Dedifferentiated amniotic fluid mesenchymal stem cell (primary cell): ENCODE data around the gene AQP12A.
"Not testable (repeated sequence)": the region's sequence is repeated elsewhere in the genome, so short reads cannot be mapped to it uniquely, and the experiment has no call there.

Experiments used
- DNase-seq: peaks from one replicate; pipeline ENCODE4 v3.0.0-alpha.2; 2016; ENCODE audit errors: extremely low spot score

Gene AQP12A

DNA sequence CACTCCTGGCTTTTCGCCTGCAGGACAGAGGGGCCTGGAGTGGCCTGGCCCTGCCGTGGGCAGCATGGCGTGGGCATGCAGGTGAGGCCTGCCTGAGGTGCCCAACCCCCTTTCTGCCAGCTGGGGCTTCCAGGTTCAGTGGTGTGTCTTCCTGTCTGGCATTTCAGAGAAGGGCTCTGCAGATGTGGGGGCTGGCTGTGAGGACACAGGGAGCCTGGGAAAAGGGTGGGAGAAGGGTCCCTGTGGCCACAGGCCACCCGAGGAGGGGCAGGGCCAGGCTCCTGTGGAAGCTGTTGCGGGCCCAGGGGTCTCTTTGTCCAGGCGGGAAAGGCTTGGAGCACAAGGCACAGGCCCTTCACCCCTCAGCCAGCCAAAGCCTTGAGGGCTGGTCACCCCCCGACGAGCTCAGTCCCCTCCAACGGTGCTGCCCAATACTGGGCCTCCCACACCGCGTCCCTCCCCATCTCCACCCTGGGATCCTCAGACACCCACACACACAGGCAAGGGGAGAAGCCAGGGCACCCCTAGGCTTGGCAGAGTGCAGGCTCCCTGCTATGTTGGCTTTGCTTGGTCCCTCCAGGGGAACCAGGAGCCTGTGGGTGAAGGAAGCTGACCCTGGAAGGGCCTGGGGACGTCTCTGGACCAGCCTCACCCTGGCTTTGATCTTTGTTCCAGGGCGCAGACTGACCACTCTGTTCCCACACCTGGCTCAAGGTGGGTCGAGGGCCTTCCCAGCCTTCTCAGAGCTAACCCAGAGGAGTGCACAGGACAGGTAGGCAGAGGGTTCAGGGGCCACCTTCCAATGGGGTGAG is 3.7 kb upstream of the AQP12A start:
- DNase-seq = no peak

- DNase-seq = no peak
Observed at GRCh38 chr2:240688553-240688919, 3.1 kb upstream of the AQP12A start.

DNA sequence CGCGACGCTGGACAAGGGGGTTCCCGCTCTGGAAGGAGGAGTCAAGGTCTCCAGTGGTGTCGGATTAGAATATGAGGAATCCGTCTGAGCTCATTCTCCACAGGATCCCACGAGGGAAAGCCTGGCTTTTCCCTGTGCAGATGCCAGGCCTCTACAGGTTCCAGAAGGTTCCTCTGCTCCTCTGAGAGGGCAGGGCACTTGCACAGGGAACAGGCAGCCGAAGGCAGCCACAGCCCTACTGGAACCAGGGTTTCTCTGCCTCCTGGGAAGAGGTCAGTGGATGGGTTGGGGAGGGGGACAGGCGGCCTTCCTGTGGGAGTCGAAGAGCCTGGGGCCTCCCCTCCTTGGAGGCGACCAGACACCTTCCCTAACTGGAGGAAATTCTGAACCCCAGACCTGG is 1.7 kb upstream of the AQP12A start:
- no peak for DNase-seq

- not testable (repeated sequence) for DNase-seq
Observed at GRCh38 chr2:240690421-240691074, 1.1 kb upstream of the AQP12A start.

DNA sequence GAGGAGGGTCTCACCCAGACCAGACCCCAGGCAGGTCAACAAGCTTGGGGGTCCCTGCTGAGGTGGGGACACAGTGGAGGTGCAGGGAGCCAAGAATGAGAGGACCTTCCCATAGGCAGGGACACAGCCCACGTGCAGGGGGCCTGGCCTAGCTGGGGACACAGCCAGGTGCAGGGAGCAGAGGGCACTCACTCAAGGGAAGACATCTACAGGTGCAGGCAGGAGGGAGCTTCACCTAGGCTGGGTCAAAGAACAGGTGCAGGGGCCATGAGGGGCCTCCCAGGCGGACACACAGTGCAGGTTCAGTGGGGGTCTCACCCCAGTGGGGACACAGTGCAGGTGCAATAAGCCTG is 615 bp upstream of the AQP12A start:
- DNase-seq = not testable (repeated sequence)

DNA sequence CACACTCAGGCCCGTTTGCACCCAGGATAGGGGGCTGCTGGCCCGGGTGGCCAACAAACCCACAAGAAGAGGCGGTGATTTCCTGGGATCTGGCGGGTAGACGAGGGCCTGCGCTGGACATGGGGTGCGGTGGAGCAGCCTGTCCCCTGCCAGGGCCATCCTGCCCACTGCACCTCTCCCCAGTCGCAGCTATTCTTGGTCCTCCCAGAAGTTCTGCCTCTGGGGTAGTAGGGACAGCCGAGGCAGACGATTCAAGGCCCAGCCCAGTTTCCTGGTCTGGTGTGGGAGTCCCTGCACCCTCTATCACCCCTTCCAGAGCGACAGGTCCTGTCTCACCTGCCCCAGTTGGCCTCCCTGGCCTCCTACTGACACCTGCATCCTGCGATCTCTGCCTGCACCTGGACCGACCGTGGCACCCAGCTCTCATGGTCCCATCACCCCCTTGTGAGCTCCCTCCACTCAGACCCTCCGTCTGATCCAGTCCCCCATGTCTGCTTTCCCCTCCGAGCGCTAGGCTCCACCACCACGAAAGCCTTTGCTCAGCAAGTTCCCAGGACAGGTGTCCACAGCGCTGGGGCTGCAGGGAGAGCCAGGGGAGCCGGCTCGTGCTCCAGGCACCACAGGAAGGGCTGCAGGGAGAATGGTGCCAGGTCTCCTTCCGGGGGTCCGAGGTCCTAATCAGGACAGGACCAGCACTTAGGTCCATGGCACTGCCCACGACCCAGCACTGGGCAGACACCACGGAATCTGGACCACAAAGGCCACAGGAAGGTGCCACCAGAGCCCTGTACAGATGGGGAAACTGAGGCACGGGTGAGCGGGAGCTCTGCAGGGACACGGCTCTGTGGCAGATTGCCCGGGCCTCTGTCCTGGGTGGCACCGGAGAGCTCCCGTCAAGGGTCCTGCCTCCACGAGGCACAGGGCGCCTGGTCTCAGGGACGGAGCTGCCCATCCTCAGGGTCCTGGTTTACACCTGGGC is 1.2 kb downstream of the AQP12A start:
- DNase-seq = not testable (repeated sequence)

- DNase-seq = not testable (repeated sequence)
Observed at GRCh38 chr2:240694304-240694703, 2.6 kb downstream of the AQP12A start.

DNA sequence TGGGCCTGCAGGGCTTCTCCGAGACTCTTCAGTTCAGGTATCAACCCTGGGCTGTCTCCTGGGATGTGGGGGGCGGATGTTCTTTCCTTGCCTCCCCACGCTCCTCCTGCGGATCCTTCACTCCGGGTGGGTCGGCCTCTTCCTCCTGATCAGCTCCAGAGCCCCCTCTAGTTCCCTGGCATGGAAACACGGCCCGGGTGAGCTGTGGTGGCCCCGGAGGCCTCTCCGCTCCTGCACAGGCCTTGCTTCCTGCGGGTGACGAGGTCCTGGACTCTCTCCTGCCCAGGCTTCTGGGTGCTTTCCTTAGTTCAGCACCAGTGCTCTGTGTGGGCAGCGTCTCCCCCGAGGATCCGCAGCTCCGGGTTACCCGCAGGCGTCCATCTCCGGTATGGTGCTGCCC is 3.9 kb downstream of the AQP12A start:
- not testable (repeated sequence) for DNase-seq

- not testable (repeated sequence) for DNase-seq
Observed at GRCh38 chr2:240696469-240696868, 4.8 kb downstream of the AQP12A start.

DNA sequence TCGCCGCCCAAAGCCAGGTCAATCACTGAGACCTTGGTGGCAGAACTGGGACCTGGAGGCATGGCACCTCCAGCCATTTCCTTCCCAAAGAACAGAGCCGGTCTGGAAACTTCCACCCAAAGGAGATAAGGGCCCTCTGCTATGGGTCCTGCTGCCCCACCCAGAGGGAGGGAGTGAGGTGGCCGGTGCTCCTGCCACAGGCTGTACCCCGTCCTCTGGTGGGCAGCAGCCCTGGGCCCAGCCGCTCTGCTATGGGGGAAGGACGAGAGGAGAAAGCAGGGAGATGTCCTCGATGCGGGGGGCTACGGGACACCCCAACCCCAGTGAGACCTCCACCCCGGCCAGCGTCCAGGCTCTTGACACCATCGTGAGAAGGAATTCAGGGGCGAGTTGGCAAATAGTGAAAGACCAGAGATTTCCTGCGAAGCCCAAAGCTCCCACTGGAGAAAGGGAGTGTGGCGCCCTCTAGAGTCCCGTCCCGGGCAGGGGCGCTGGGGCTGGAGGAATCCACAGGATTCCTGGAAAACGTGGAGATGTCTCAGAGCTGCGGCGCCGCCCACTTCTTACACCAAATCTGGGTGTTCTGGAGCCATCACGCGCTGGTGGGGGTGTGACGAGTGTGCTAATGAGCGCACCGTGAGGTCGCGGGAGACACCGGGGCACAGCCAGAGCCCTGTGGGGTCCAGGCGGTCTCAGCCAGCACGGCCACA is 7.3 kb downstream of the AQP12A start:
- not testable (repeated sequence) for DNase-seq

DNA sequence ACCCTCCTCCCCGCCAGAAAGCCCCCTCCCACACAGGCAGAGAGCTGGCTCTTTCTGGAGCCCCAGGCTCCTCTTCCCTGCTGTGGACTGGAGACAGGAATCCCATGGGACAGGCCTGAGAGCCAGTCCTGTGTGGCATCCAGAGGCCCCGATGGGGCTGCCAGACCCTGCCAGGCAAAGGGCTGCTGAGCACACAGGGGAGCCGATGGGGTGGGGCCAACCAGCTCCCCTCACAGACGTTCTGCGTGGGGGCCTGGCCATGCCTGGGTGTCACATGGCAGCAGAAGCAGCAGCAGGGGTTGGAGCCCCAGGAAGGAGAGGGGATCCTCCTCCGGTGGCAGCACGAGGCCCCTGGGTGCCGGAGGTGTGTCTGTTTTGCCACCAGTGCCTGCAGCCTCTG is 8.2 kb downstream of the AQP12A start:
- DNase-seq = not testable (repeated sequence)

- not testable (repeated sequence) for DNase-seq
Observed at GRCh38 chr2:240700616-240701015, 8.9 kb downstream of the AQP12A start.

- no peak for DNase-seq
Observed at GRCh38 chr2:240701091-240701735, 9.5 kb downstream of the AQP12A start.

DNA sequence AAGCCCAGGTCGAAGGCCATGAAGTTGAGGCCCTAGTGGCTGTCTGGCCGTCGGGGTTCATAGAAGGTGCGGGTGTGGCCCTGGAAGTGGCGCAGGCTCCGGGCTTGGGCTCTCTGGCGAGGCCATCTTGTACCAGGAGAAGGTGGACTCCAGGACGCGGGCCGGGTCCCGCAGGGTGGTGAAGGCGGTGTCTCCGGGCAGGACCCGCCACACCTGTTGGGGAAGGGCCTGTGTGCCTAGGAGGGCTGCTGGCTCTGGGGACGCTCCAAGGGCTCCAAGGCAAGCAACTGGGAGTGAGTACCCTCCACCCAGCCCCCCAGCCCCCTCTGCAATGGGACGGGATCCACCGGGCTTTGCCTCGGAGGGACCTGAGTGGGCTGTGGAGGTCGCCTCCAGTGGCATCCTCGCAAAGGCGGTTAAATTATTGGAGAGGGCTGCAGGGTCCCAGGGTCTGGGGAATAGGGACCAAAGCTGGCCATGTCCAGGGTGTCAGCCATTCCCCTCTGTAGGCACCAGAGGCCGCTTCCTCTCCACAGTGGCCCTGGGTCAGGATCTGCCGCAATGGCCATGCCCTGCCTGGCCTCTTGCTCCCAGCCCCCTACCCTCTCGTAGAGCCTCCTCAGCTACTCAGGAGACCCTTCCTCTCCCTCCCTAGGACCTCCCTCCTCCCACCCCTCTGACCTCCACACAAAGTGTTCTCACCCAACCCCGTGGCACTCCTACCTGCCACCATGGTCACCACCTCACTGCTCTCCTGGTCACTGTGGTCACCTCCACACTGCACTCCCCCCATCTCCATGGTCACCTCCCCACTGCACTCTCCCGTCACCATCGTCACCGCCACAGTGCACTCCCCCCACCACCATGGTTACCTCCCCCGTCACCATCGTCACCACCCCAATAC is 10.3 kb downstream of the AQP12A start:
- DNase-seq = no peak

- no peak for DNase-seq
Observed at GRCh38 chr2:240702640-240703011, 11.0 kb downstream of the AQP12A start.

DNA sequence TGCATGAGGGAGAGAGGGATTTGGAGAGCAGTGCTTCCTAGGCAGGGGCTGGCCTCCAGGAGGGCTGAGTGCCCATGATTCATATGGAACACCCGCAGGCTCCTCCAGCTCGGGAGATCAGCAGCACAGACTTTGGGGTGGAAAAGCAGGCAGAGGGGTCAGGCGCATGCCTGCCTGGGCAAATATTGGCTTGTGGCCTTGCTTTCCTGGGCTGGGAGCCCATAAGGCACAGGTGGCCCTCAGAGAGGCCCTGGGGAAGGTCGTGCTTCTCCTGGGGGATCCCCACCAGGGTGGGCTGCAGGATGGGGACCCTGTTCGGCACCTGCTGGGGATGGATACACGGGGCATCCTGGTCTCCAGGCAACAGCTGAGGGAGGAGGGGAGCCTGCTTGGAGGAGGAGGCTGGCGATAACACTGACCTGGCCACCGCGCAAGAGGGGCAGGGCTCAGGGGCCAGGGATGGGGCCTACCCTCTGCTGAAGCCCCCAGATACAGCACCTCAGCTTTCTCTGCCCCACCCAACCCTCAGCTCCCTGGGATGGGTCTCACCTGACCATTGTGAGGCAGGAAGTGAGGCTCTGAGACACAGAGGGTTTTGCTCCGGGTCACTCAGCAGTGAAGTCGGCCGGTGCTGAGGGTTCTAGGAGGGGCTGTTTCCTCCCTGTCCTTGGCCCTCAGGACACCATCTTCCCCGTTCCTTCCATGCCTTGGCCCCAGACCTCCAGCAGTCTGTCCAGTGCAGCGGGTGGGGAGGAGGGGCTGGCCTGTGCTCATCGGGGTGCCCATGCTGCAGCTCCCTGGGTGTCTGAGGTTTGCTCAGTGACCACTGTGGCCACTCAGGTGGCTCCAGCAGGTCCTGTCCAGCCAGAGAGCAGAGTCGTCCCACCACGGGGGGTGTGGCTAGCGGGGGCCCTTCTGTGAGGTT is 12.0 kb downstream of the AQP12A start:
- DNase-seq = no peak

DNA sequence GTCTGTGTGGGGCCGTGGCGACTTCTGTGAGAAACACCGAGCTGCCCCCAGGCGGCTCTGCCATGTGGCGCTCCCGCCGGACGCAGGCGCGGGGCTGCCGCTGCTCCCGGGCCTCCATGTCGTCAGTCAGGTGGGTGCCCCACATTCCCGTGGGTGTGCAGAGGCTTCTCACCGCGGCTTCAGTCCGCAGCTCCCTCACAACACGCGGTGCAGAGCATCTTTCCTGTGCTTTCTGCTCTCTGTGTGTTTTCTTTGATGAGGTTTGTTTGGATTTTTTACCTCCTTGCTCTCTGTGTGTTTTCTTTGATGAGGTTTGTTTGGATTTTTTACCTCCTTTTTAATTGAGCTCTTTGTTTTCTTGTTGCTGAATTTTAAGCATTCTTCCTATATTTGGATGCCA is 13.0 kb downstream of the AQP12A start:
- DNase-seq = no peak

GRCh38 chr2:240705204-240705791 is 13.6 kb downstream of the AQP12A start:
- DNase-seq = no peak
